ENCODE results near the gene OSBPL7. TPM values are rescaled to one million over a fixed set of nuclear protein-coding genes. Genes with fewer than 3 reads are reported as not detected.
"Not testable (repeated sequence)": the region's sequence is repeated elsewhere in the genome, so short reads cannot be mapped to it uniquely, and the experiment has no call there.

The OSBPL7 gene
- total RNA-seq, 2 donors from 2014 or later, result 18.2 to 42.2 TPM

- ATAC-seq (peak; percentile 84), DNase-seq (peak; percentile 28 to 33 (median 30))
- intact Hi-C loops (cut with DNase I), result no loop called here
- Histone ChIP-seq H3K36me3 (replicated peaks in 1 of 2; ENCODE audit: insufficient read depth in 1 of 2, low read depth in 2 of 2) (no peaks in the 10 kb centered on the region), H3K9me3 (no peaks in the 10 kb centered on the region), H3K4me1 (no peaks in the 10 kb centered on the region), H3K27ac (no peak overlapping the region), H3K4me3 (no peak overlapping the region), H3K27me3 (peaks cover 0 to 16% of the 10 kb centered on the region in 2 donors)
- 35 to 40% methylated on average over 13 to 14 of the region's 14 CpGs for WGBS, 2 donors
- TF ChIP-seq CTCF (IDR thresholded peaks at IDR 0.05), result peak; percentile 39 to 71 (median 64)
- no peak for TF ChIP-seq POLR2A (IDR thresholded peaks at IDR 0.05)
Observed at GRCh38 chr17:47776330-47777197, 45.0 kb downstream of the OSBPL7 start.

GRCh38 chr17:47774987-47775580, 46.5 kb downstream of the OSBPL7 start:
- DNase-seq, result no peak
- Histone ChIP-seq H3K4me1 (no peaks in the 10 kb centered on the region), H3K9me3 (no peaks in the 10 kb centered on the region), H3K36me3 (replicated peaks in 1 of 2; ENCODE audit: insufficient read depth in 1 of 2, low read depth in 2 of 2) (no peaks in the 10 kb centered on the region), H3K27ac (no peak overlapping the region), H3K4me3 (no peak overlapping the region), H3K27me3 (peaks cover 0 to 16% of the 10 kb centered on the region in 2 donors)
- no peak for ATAC-seq
- WGBS, 2 donors, result 14 to 37% methylated on average over 1 of the region's 1 CpG
- TF ChIP-seq POLR2A (IDR thresholded peaks at IDR 0.05) (no peak), CTCF (IDR thresholded peaks at IDR 0.05) (no peak)
- intact Hi-C loops (cut with DNase I), result no loop called here

DNA sequence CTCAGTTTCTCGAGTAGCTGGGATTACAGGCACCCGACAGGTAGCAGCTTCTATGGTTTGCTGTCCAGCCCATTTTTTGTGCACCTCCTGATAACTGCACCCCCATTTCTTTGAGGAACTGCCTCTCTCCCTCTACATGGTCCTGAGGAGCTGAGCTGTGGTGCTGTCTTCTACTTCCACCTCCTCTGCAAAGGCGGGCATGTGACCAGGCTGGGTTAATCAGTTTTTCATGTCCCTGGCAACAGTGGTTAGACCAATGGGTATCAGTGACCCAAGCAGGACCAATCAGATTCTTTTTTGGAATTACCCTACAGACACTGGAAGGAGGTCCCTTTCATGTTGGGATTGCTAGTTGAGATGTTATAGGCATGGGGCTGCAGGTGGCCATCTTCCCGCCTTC, 47.3 kb downstream of the OSBPL7 start:
- no peak for TF ChIP-seq CTCF (IDR thresholded peaks at IDR 0.05)
- no peak for TF ChIP-seq POLR2A (IDR thresholded peaks at IDR 0.05)
- no peak overlapping the region for H3K4me3 ChIP-seq
- H3K36me3 ChIP-seq (replicated peaks in 1 of 2; ENCODE audit: insufficient read depth in 1 of 2, low read depth in 2 of 2), result no peaks in the 10 kb centered on the region
- no peaks in the 10 kb centered on the region for H3K4me1 ChIP-seq
- DNase-seq (no peak), ATAC-seq (no peak)
- no peaks in the 10 kb centered on the region for H3K9me3 ChIP-seq
- H3K27ac ChIP-seq, result no peak overlapping the region
- peaks cover 0 to 16% of the 10 kb centered on the region in 2 donors for H3K27me3 ChIP-seq
- 38 to 46% methylated on average over 4 of the region's 4 CpGs for WGBS, 2 donors
- intact Hi-C loops (cut with DNase I), result no loop called here

DNA sequence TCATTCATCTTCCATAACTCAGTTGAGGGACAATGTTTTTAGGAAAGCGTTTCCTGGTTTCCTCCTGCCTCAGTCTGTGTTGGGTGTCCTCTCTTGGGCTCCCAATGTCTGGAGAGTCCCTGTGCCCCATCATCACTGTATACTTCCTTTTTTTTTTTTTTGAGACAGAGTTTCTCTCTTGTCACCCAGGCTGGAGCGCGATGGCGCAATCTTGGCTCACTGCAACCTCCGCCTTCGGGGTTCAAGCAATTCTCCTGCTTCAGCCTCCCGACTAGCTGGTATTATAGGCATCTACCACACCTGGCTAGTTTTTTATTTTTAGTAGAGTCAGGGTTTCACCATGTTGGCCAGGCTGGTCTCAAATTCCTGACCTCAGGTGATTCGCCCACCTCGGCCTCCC, 47.9 kb downstream of the OSBPL7 start:
- DNase-seq; H3K4me3 ChIP-seq; ATAC-seq; H3K36me3 ChIP-seq (replicated peaks in 1 of 2; ENCODE audit: insufficient read depth in 1 of 2, low read depth in 2 of 2); H3K4me1 ChIP-seq; H3K9me3 ChIP-seq; intact Hi-C loops (cut with DNase I); H3K27ac ChIP-seq: not testable (repeated sequence)
- peaks cover 0 to 16% of the 10 kb centered on the region in 2 donors for H3K27me3 ChIP-seq
- WGBS, 2 donors, result 74 to 82% methylated on average over 9 of the region's 9 CpGs

DNA sequence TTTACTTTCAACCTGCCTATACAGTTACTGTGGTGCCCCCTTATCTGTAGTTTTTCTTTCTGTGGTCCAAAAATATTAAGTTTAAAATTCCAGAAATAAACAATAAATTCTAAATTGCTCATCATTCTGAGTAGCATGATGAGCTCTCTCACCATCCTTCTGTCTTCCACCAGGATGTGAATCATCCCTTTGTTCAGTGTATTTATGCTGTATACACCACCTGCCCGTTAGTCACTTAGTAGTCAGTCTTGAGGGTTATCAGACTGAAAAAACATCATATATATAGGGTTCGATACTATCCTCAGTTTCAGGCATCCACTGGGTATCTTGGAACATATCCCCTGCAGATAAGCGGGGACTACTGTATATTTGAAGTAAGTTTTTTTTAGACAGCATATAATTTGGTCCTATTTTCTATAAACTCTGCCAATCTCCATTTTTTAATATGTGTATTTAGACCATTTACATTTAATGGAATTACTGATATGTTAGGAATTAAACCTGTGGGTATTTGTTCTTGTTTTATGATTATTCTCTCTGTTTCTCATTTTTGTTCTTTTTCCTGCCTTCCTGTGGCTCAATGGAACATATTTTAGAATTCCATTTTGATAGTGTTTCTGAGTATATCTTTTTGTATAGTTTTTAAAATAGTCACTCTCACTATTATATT, 57.5 kb downstream of the OSBPL7 start:
- Histone ChIP-seq H3K4me3 (no peak overlapping the region), H3K27ac (no peak overlapping the region), H3K36me3 (replicated peaks in 1 of 2; ENCODE audit: insufficient read depth in 1 of 2, low read depth in 2 of 2) (no peaks in the 10 kb centered on the region), H3K27me3 (no peaks in the 10 kb centered on the region), H3K4me1 (no peaks in the 10 kb centered on the region), H3K9me3 (peaks cover 0 to 9% (median 0%) of the 10 kb centered on the region in 3 donors)
- no peak for DNase-seq
- 63 to 86% methylated on average over 3 of the region's 3 CpGs for WGBS, 2 donors
- no peak for ATAC-seq
- intact Hi-C loops (cut with DNase I), result no loop called here
- TF ChIP-seq POLR2A (IDR thresholded peaks at IDR 0.05) (no peak), CTCF (IDR thresholded peaks at IDR 0.05) (no peak)

Measured in body of pancreas (tissue), 4 donors.